IMR-90 (cell line): ENCODE results near the gene AVPR2. TPM values are rescaled to one million over a fixed set of nuclear protein-coding genes. Genes with fewer than 3 reads are reported as not detected.

Source experiments
- ATAC-seq: fragments of 200-7000 bp; cut with Tn5 transposase; 2 replicates; pipeline ENCODE4 v1.9.1; 2020; ENCODE audit warnings: low read depth, mild to moderate bottlenecking, moderate library complexity
- BruUV-seq: library from RNA; stranded (reverse); fragments of 400-500 nt; replicated peaks from 2 replicates; lab custom pipeline; 2021; lab: Mats Ljungman, UMichigan
- CTCF ChIA-PET: fragments of 300-600 bp; formaldehyde crosslinking; extraction: SDS; loops from one replicate; lab custom pipeline; 2021; ENCODE audit warnings: antibody characterized with exemption; lab: Yijun Ruan, JAX
- POLR2A ChIA-PET: fragments of 300-600 bp; sonication (Branson Sonifier 250); formaldehyde crosslinking; loops from one replicate; lab custom pipeline; 2022; ENCODE audit warnings: antibody characterized with exemption; ENCODE audit not compliant: unreplicated experiment; lab: Charles Lee
- DNase-seq: peaks from one replicate; pipeline ENCODE4 v3.0.0; 2013
- H2AFZ ChIP-seq: replicated peaks from 2 replicates; pipeline ENCODE3; 2013; ENCODE audit warnings: low read length, mild to moderate bottlenecking; ENCODE audit not compliant: poor library complexity
- H2AK5ac ChIP-seq: 2 replicates; pipeline ENCODE4 v1.6.1; 2013; ENCODE audit warnings: low read depth, low read length, inconsistent platforms
- H2AK9ac ChIP-seq: replicated peaks from 2 replicates; pipeline ENCODE3; 2013; ENCODE audit warnings: mild to moderate bottlenecking, low read depth, low read length, moderate library complexity; ENCODE audit not compliant: poor library complexity
- H2BK120ac ChIP-seq: 2 replicates; pipeline ENCODE4 v1.6.1; 2013; ENCODE audit warnings: low read depth, low read length, inconsistent platforms
- H2BK15ac ChIP-seq: 3 replicates; pipeline ENCODE4 v1.6.1; 2013; ENCODE audit warnings: low read depth, low read length, inconsistent platforms
- H2BK20ac ChIP-seq: 2 replicates; pipeline ENCODE4 v1.6.1; 2013; ENCODE audit warnings: low read depth, mild to moderate bottlenecking, inconsistent platforms, low read length, moderate library complexity
- H2BK5ac ChIP-seq: 2 replicates; pipeline ENCODE4 v1.6.1; 2013; ENCODE audit warnings: mild to moderate bottlenecking, low read depth, low read length, inconsistent platforms; ENCODE audit not compliant: poor library complexity, severe bottlenecking
- H3K14ac ChIP-seq: replicated peaks from 2 replicates; pipeline ENCODE4 v1.6.1; 2013; ENCODE audit warnings: low read depth, low read length, inconsistent platforms
- H3K18ac ChIP-seq: 2 replicates; pipeline ENCODE4 v1.6.1; 2013; ENCODE audit warnings: low read depth, low read length, control low read depth
- H3K23ac ChIP-seq: 2 replicates; pipeline ENCODE4 v1.6.1; 2013; ENCODE audit warnings: low read depth, low read length, inconsistent platforms
- H3K27ac ChIP-seq: 2 replicates; pipeline ENCODE4 v1.5.1; 2013; ENCODE audit warnings: mild to moderate bottlenecking, control low read depth, low read length; ENCODE audit not compliant: insufficient read depth
- H3K27me3 ChIP-seq: 2 replicates; pipeline ENCODE4 v1.6.1; 2013; ENCODE audit warnings: low read length; ENCODE audit not compliant: control insufficient read depth, insufficient read depth
- H3K36me3 ChIP-seq: 2 replicates; pipeline ENCODE4 v1.6.1; 2013; ENCODE audit warnings: low read length, mixed read lengths; ENCODE audit not compliant: control insufficient read depth, insufficient read depth
- H3K4ac ChIP-seq: 2 replicates; pipeline ENCODE4 v1.6.1; 2013; ENCODE audit warnings: low read depth, low read length, inconsistent platforms
- H3K4me1 ChIP-seq: 2 replicates; pipeline ENCODE4 v1.6.1; 2013; ENCODE audit warnings: low read length, mixed read lengths; ENCODE audit not compliant: control insufficient read depth, insufficient read depth
- H3K4me2 ChIP-seq: 2 replicates; pipeline ENCODE4 v1.6.1; 2013; ENCODE audit warnings: low read depth, mild to moderate bottlenecking, control low read depth, low read length, moderate library complexity
- H3K4me3 ChIP-seq: 2 replicates; pipeline ENCODE4 v1.5.1; 2013; ENCODE audit warnings: low read depth, mild to moderate bottlenecking, control low read depth, low read length, moderate library complexity; ENCODE audit not compliant: insufficient read depth
- H3K56ac ChIP-seq: 2 replicates; pipeline ENCODE4 v1.6.1; 2013; ENCODE audit warnings: low read length, inconsistent platforms; ENCODE audit not compliant: insufficient read depth; ENCODE audit errors: extremely low read depth
- H3K79me1 ChIP-seq, 2 experiments: 2 replicates each; pipeline ENCODE4 v1.6.1; 2013; ENCODE audit warnings: low read length in 2 of 2, inconsistent platforms in 1 of 2, low read depth in 1 of 2
- H3K9ac ChIP-seq: 2 replicates; pipeline ENCODE4 v1.6.1; 2013; ENCODE audit warnings: low read depth, low read length, control low read depth
- H3K9me1 ChIP-seq: 2 replicates; pipeline ENCODE4 v1.6.1; 2013; ENCODE audit warnings: low read length, inconsistent platforms; ENCODE audit not compliant: insufficient read depth
- H3K9me3 ChIP-seq: 2 replicates; pipeline ENCODE4 v1.6.1; 2013; ENCODE audit warnings: low read length; ENCODE audit not compliant: control insufficient read depth, insufficient read depth
- H4K20me1 ChIP-seq: 2 replicates; pipeline ENCODE4 v1.6.1; 2013; ENCODE audit warnings: low read length, inconsistent platforms; ENCODE audit not compliant: insufficient read depth
- H4K5ac ChIP-seq: 2 replicates; pipeline ENCODE4 v1.6.1; 2013; ENCODE audit warnings: mild to moderate bottlenecking, low read depth, low read length, control low read depth
- H4K8ac ChIP-seq, 2 experiments: 2 replicates each; pipeline ENCODE4 v1.6.1; 2013; ENCODE audit warnings: low read depth in 2 of 2, low read length in 2 of 2, control low read depth in 1 of 2, inconsistent platforms in 1 of 2
- H4K91ac ChIP-seq: 2 replicates; pipeline ENCODE4 v1.6.1; 2013; ENCODE audit warnings: low read depth, low read length, inconsistent platforms; ENCODE audit not compliant: insufficient read depth
- ELK1 ChIP-seq: fragments of 150-350 bp; IDR thresholded peaks from 2 replicates; pipeline ENCODE4 v1.6.1; 2016; ENCODE audit warnings: low read depth, mild to moderate bottlenecking, low read length, moderate library complexity, borderline replicate concordance
- MXI1 ChIP-seq: IDR thresholded peaks from 2 replicates; pipeline ENCODE4 v1.6.1; 2012; ENCODE audit warnings: low read depth, mild to moderate bottlenecking, low read length, moderate library complexity, borderline replicate concordance
- POLR2A ChIP-seq: IDR thresholded peaks from 2 replicates; pipeline ENCODE4 v1.6.1; 2012; ENCODE audit warnings: mild to moderate bottlenecking, low read depth, low read length
- RAD21 ChIP-seq: IDR thresholded peaks from 2 replicates; pipeline ENCODE4 v1.6.1; 2012; ENCODE audit warnings: low read length, improper control_type of control experiment
- WGBS, 2 experiments: methylation state at CpG; one replicate each; pipeline versions ENCODE4 v1.1.5 to v1.1.7; 2013; ENCODE audit warnings: missing lambda C conversion rate in 2 of 2; ENCODE audit not compliant: insufficient read length in 1 of 2; ENCODE audit errors: extremely low coverage in 2 of 2; 5-methylcytosine and 5-hydroxymethylcytosine counted together
- dilution Hi-C: fragments of 300-500 bp; cut with HindIII; formaldehyde crosslinking; loops from one replicate; pipeline ENCODE4 v1.14.3; 2018; ENCODE audit warnings: low sequenced_read_pairs; ENCODE audit not compliant: unreplicated experiment
- in situ Hi-C: fragments of 300-500 bp; cut with MboI; formaldehyde crosslinking; loops from 3 replicates; pipeline ENCODE4 v1.14.3; 2019; ENCODE audit warnings: low sequenced_read_pairs, inconsistent platforms, mixed read lengths
- intact Hi-C: fragments of 100-400 bp; cut with micrococcal nuclease; formaldehyde crosslinking; loops from 2 replicates; pipeline ENCODE4 v1.10.0; 2022
- polyA plus RNA-seq, 3 experiments: library from polyadenylated mRNA; depleted of rRNA; stranded (reverse); fragments of >200 nt; gene quantifications; 2 replicates each; pipeline ENCODE4 v1.2.3, GENCODE V29; 2012; ENCODE audit warnings: low replicate concordance in 1 of 3
- total RNA-seq: library from RNA; depleted of rRNA; stranded (reverse); fragments of >200 nt; gene quantifications from 2 replicates; pipeline ENCODE4 v1.2.3, GENCODE V29; 2012

AVPR2 gene
- total and polyA plus RNA-seq, 2 of the 4 experiments (the other 2 are of a cell fraction): not detected

DNA sequence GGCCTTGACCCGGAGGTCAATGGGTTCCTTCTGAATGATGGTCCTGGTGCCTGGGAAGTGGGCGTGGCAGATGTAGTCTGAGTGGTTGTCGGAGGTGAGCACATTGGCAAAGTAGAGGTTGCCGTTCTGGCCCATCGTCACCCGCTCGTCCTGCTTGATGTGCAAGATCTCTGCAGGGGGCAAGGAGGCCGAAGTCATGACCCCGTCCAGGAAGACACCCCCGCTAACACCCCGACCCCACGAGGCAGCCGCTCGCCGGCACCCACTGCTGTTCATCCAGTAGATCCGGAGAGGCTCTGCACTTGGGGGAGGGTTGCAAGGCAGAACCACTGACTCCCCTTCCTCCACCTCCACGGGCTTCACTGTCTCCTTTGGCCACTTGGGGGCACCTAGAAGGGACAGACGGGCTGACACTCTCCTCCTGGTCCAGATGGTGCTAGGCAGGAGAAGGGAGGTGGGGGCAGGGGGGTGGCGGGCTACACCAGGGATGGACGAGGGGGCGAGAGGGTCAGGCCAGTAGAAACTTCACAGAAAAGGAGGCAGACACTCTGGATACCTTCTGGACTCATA, 33.6 kb upstream of the AVPR2 start:
- Histone ChIP-seq H3K9ac (no peak overlapping the region), H3K4me3 (no peak overlapping the region), H3K27ac (no peak overlapping the region), H3K18ac (no peak overlapping the region), H3K36me3 (no peaks in the 10 kb centered on the region), H2AK9ac (no peak overlapping the region), H3K14ac (no peak overlapping the region), H2AK5ac (no peak overlapping the region), H4K5ac (no peak overlapping the region), H2BK15ac (no peak overlapping the region), H2BK20ac (no peak overlapping the region), H3K56ac (no peak overlapping the region), H3K23ac (no peak overlapping the region), H3K4me2 (no peak overlapping the region), H2BK5ac (no peak overlapping the region), H4K8ac (no peak overlapping the region), H3K9me1 (no peaks in the 10 kb centered on the region), H3K4ac (no peak overlapping the region), H3K79me1 (no peaks in the 10 kb centered on the region), H2AFZ (no peak overlapping the region), H2BK120ac (no peak overlapping the region), H3K9me3 (peaks cover 3% of the 10 kb centered on the region), H3K4me1 (no peaks in the 10 kb centered on the region), H4K91ac (no peak overlapping the region), H4K20me1 (no peaks in the 10 kb centered on the region; the same call in 1 of the 2 replicates), H3K27me3 (peaks cover 18% of the 10 kb centered on the region)
- DNase-seq (no peak), ATAC-seq (no peak)
- dilution Hi-C loops: no loop called here
- ChIA-PET POLR2A (no interaction called here), CTCF (no interaction called here)
- WGBS, 2 experiments: 75% methylated on average over 8 of the region's 21 CpGs; no CpG with 5 or more reads in 1 of the 2 experiments
- no TSS peak for BruUV-seq
- intact Hi-C loops: no loop called here
- TF ChIP-seq RAD21 (no peak), POLR2A (no peak), ELK1 (no peak), MXI1 (no peak)
- in situ Hi-C loops: no loop called here
